ENCODE data around the gene CYLC1. TPM values are rescaled to one million over a fixed set of nuclear protein-coding genes. Genes with fewer than 3 reads are reported as not detected.

CYLC1 gene
- total and polyA plus RNA-seq, 12 donors: not detected

DNA sequence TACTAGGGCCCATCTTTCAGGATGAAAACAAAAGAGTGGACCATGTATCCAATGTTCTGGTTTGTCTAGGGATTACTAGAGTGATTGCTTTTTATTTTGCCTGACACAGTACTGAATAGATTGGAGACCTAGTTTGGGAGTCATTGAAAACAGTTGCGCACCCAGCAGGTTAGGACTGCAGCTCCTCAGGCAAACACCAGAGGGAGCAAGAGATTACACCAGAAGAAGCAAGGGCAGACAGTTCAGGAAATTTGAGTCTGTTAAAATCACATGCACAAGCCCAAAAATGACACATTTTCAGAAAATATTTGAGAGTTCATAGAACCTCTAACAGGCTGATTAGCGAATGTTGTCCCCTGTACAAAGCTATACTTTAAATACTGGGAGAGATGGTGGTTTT is 55.6 kb downstream of the CYLC1 start:
- intact Hi-C loops (cut with DNase I): no loop called here
- H3K9me3 ChIP-seq: peaks cover 0 to 3% (median 0%) of the 10 kb centered on the region in 11 donors
- H3K27ac ChIP-seq: no peak overlapping the region
- no peaks in the 10 kb centered on the region for H3K27me3 ChIP-seq
- DNase-seq: no peak
- H3K4me3 ChIP-seq: no peak overlapping the region
- TF ChIP-seq, protein P1, sequence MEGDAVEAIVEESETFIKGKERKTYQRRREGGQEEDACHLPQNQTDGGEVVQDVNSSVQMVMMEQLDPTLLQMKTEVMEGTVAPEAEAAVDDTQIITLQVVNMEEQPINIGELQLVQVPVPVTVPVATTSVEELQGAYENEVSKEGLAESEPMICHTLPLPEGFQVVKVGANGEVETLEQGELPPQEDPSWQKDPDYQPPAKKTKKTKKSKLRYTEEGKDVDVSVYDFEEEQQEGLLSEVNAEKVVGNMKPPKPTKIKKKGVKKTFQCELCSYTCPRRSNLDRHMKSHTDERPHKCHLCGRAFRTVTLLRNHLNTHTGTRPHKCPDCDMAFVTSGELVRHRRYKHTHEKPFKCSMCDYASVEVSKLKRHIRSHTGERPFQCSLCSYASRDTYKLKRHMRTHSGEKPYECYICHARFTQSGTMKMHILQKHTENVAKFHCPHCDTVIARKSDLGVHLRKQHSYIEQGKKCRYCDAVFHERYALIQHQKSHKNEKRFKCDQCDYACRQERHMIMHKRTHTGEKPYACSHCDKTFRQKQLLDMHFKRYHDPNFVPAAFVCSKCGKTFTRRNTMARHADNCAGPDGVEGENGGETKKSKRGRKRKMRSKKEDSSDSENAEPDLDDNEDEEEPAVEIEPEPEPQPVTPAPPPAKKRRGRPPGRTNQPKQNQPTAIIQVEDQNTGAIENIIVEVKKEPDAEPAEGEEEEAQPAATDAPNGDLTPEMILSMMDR (IDR thresholded peaks at IDR 0.05): peak in 2 of 9 donors; percentile 7 to 47
- no peak for ATAC-seq
- H3K4me1 ChIP-seq: no peaks in the 10 kb centered on the region
- no peaks in the 10 kb centered on the region for H3K36me3 ChIP-seq
- WGBS, 2 donors: 19 to 36% methylated on average over 2 of the region's 2 CpGs

DNA sequence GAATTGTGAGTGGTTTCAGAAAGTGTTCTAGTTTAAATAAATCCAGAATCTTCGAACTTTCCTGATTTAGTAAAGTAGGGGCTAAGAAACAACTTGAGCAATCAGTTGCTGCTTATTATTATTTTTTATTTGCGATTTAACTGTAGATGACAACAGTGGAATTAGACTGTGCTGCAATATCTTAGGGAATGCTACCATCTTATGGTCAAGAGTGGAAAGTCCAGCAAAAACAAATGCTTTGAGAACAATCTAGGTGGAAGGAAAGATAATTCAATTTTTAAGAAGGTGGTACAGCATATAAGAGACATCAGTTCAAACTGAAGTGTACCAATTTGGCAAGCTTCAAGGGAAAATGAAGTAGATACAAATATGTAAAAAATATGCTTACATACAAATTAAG is 73.3 kb downstream of the CYLC1 start:
- H3K4me3 ChIP-seq: no peak overlapping the region
- TF ChIP-seq, protein P1 (IDR thresholded peaks at IDR 0.05): no peak
- ATAC-seq: no peak
- no peaks in the 10 kb centered on the region for H3K4me1 ChIP-seq
- intact Hi-C loops (cut with DNase I): no loop called here
- no peaks in the 10 kb centered on the region for H3K27me3 ChIP-seq
- no peaks in the 10 kb centered on the region for H3K36me3 ChIP-seq
- no peak for DNase-seq
- H3K9me3 ChIP-seq: no peaks in the 10 kb centered on the region
- H3K27ac ChIP-seq: no peak overlapping the region
- WGBS, 2 donors: 66 to 78% methylated on average over 2 of the region's 2 CpGs
